IPS-NIHi7 (cell line): Measurements from ENCODE around the gene APH1B.
"Not testable (repeated sequence)": the region's sequence is repeated elsewhere in the genome, so short reads cannot be mapped to it uniquely, and the experiment has no call there.

Source experiments
- DNase-seq: peaks from one replicate; pipeline ENCODE4 v3.0.0; 2012; ENCODE audit warnings: mixed read lengths; ENCODE audit errors: extremely low spot score

The APH1B gene

GRCh38 chr15:63331456-63331855, 54.1 kb downstream of the APH1B start:
- no peak for DNase-seq

- no peak for DNase-seq
These were observed 55.1 kb downstream of the APH1B start for GRCh38 chr15:63332367-63333124.

- no peak for DNase-seq
These were observed 57.4 kb downstream of the APH1B start for GRCh38 chr15:63334821-63335220.

GRCh38 chr15:63335543-63336240, 58.3 kb downstream of the APH1B start:
- DNase-seq: no peak

- DNase-seq: no peak
These were observed 59.6 kb downstream of the APH1B start for GRCh38 chr15:63337046-63337445.

- DNase-seq: no peak
These were observed 60.8 kb downstream of the APH1B start for GRCh38 chr15:63338170-63338569.

- no peak for DNase-seq
These were observed 61.8 kb downstream of the APH1B start for GRCh38 chr15:63339006-63339766.

- no peak for DNase-seq
These were observed 62.4 kb downstream of the APH1B start for GRCh38 chr15:63339836-63340235.

GRCh38 chr15:63340353-63340752, 62.9 kb downstream of the APH1B start:
- DNase-seq: no peak

GRCh38 chr15:63340878-63341277, 63.5 kb downstream of the APH1B start:
- no peak for DNase-seq

GRCh38 chr15:63341898-63342297, 64.5 kb downstream of the APH1B start:
- no peak for DNase-seq

- DNase-seq: not testable (repeated sequence)
These were observed 65.7 kb downstream of the APH1B start for GRCh38 chr15:63342996-63343562.

GRCh38 chr15:63344731-63345390, 67.5 kb downstream of the APH1B start:
- no peak for DNase-seq

- no peak for DNase-seq
These were observed 68.0 kb downstream of the APH1B start for GRCh38 chr15:63345391-63345752.

- no peak for DNase-seq
These were observed 69.9 kb downstream of the APH1B start for GRCh38 chr15:63347074-63347857.

- DNase-seq: no peak
These were observed 71.0 kb downstream of the APH1B start for GRCh38 chr15:63348392-63348791.

GRCh38 chr15:63349156-63349555, 71.8 kb downstream of the APH1B start:
- no peak for DNase-seq

- DNase-seq: no peak
These were observed 72.2 kb downstream of the APH1B start for GRCh38 chr15:63349621-63350020.

GRCh38 chr15:63350178-63350621, 72.8 kb downstream of the APH1B start:
- DNase-seq: no peak

GRCh38 chr15:63351170-63351569, 73.8 kb downstream of the APH1B start:
- no peak for DNase-seq

GRCh38 chr15:63352808-63353207, 75.4 kb downstream of the APH1B start:
- no peak for DNase-seq
